SK-N-SH treated with all-trans-retinoic acid at 6 μM for 48 hours (cell line): ENCODE measurements around the gene IGSF5.
"Not testable (repeated sequence)": the region's sequence is repeated elsewhere in the genome, so short reads cannot be mapped to it uniquely, and the experiment has no call there.

ENCODE experiments used
- ATAC-seq: fragments of 200-7000 bp; cut with Tn5 transposase; 3 replicates; pipeline ENCODE4 v1.9.1; 2020; ENCODE audit warnings: mild to moderate bottlenecking, moderate library complexity
- ARNTL ChIP-seq: fragments of 450-650 bp; formaldehyde crosslinking; IDR thresholded peaks from 2 replicates; pipeline ENCODE4 v1.5.0; 2020; ENCODE audit warnings: low read depth, mild to moderate bottlenecking, moderate library complexity, borderline replicate concordance
- BACH2 ChIP-seq: fragments of 250-450 bp; sonication (Bioruptor Pico); IDR thresholded peaks from 2 replicates; pipeline ENCODE4 v1.9.0; 2021; ENCODE audit warnings: mild to moderate bottlenecking, borderline replicate concordance
- CSDC2 ChIP-seq: fragments of 250-450 bp; sonication (Bioruptor Pico); IDR thresholded peaks from 2 replicates; pipeline ENCODE4 v1.5.0; 2020; ENCODE audit warnings: mild to moderate bottlenecking, moderate library complexity
- ESRRG ChIP-seq: fragments of 250-450 bp; sonication (Bioruptor Pico); IDR thresholded peaks from 2 replicates; pipeline ENCODE4 v1.6.1; 2021; ENCODE audit warnings: mild to moderate bottlenecking
- ISL1 ChIP-seq: fragments of 250-450 bp; sonication (Bioruptor Pico); IDR thresholded peaks from 2 replicates; pipeline ENCODE4 v2.1.2; 2022; ENCODE audit warnings: mild to moderate bottlenecking, moderate library complexity
- OSR1 ChIP-seq: fragments of 250-450 bp; sonication (Bioruptor Pico); IDR thresholded peaks from 2 replicates; pipeline ENCODE4 v1.8.0; 2022; ENCODE audit warnings: moderate library complexity, mild to moderate bottlenecking, inconsistent platforms
- RARB ChIP-seq: fragments of 250-450 bp; sonication (Bioruptor Pico); IDR thresholded peaks from 2 replicates; pipeline ENCODE4 v1.8.0; 2021; ENCODE audit warnings: mild to moderate bottlenecking, moderate library complexity
- SNAI2 ChIP-seq: fragments of 250-450 bp; sonication (Bioruptor Pico); IDR thresholded peaks from 2 replicates; pipeline ENCODE4 v1.5.0; 2020; ENCODE audit warnings: mild to moderate bottlenecking, moderate library complexity
- TCF4 ChIP-seq: fragments of 250-450 bp; sonication (Bioruptor Pico); IDR thresholded peaks from 2 replicates; pipeline ENCODE4 v1.8.0; 2021; ENCODE audit warnings: mild to moderate bottlenecking, moderate library complexity, borderline replicate concordance
- TOX ChIP-seq: fragments of 250-450 bp; sonication (Bioruptor Pico); IDR thresholded peaks from 2 replicates; pipeline ENCODE4 v1.8.0; 2021; ENCODE audit warnings: mild to moderate bottlenecking, moderate library complexity, borderline replicate concordance
- ZC3H10 ChIP-seq: fragments of 250-450 bp; sonication (Bioruptor Pico); IDR thresholded peaks from 2 replicates; pipeline ENCODE4 v1.5.1; 2021; ENCODE audit warnings: mild to moderate bottlenecking, moderate library complexity
- ZFP3 ChIP-seq: fragments of 250-450 bp; sonication (Bioruptor Pico); IDR thresholded peaks from 2 replicates; pipeline ENCODE4 v1.5.0; 2020; ENCODE audit warnings: mild to moderate bottlenecking, moderate library complexity
- ZFP30 ChIP-seq: fragments of 450-650 bp; formaldehyde crosslinking; IDR thresholded peaks from 2 replicates; pipeline ENCODE4 v1.5.0; 2022; ENCODE audit warnings: mild to moderate bottlenecking, moderate library complexity
- ZNF565 ChIP-seq: fragments of 450-650 bp; formaldehyde crosslinking; conservative IDR thresholded peaks from 2 replicates; pipeline ENCODE4 v1.5.0; 2020; ENCODE audit warnings: low read depth, mild to moderate bottlenecking, moderate library complexity
- TF ChIP-seq, protein P1 (sequence below): fragments of 250-450 bp; sonication (Bioruptor Pico); IDR thresholded peaks from 2 replicates; pipeline ENCODE4 v1.8.0; 2021; ENCODE audit warnings: low read depth, mild to moderate bottlenecking, moderate library complexity, borderline replicate concordance
- TF ChIP-seq, protein P2 (sequence below): fragments of 250-450 bp; sonication (Bioruptor Pico); IDR thresholded peaks from 2 replicates; pipeline ENCODE4 v1.5.1; 2020; ENCODE audit warnings: low read depth, mild to moderate bottlenecking, moderate library complexity
- TF ChIP-seq, protein P3 (sequence below): fragments of 250-450 bp; sonication (Bioruptor Pico); IDR thresholded peaks from 2 replicates; pipeline ENCODE4 v1.5.1; 2021; ENCODE audit warnings: mild to moderate bottlenecking, moderate library complexity
- TF ChIP-seq, protein P4 (sequence below): fragments of 250-450 bp; sonication (Bioruptor Pico); IDR thresholded peaks from 2 replicates; pipeline ENCODE4 v1.8.0; 2020; ENCODE audit warnings: mild to moderate bottlenecking, moderate library complexity, borderline replicate concordance
- TF ChIP-seq, protein P5 (sequence below): fragments of 250-450 bp; sonication (Bioruptor Pico); IDR thresholded peaks from 2 replicates; pipeline ENCODE4 v1.5.0; 2020; ENCODE audit warnings: mild to moderate bottlenecking, moderate library complexity

The IGSF5 gene

DNA sequence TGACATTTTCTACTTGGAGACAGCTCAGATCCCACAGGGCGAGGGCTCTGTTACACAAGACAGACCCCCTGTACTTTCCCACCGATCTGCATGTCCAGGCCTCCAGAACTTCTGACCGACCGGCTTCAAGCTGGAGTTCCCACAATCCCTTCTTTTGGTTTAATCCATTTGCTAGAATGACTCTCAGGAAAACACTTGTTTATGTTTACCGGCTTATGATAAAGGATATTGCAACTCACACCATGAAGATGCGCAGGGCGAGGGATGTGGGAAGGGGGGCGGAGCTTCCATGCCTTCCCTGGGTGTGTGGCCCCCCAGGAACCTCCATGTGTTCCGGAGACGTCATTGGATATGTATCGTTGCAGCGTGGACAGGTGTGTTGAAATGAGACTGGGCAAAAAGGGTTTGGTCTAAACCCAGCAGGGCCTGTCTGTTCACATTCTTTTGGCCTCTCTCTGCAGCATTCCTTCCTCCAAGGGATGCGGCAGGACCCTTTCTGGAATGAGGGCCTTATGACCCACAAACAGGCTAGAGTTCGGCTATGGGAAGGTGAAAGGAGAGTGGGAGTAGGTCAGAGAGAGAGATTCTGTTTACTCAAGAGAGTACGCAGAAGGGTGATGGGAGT is 7.5 kb upstream of the IGSF5 start (continued):
- TF ChIP-seq, protein P1, sequence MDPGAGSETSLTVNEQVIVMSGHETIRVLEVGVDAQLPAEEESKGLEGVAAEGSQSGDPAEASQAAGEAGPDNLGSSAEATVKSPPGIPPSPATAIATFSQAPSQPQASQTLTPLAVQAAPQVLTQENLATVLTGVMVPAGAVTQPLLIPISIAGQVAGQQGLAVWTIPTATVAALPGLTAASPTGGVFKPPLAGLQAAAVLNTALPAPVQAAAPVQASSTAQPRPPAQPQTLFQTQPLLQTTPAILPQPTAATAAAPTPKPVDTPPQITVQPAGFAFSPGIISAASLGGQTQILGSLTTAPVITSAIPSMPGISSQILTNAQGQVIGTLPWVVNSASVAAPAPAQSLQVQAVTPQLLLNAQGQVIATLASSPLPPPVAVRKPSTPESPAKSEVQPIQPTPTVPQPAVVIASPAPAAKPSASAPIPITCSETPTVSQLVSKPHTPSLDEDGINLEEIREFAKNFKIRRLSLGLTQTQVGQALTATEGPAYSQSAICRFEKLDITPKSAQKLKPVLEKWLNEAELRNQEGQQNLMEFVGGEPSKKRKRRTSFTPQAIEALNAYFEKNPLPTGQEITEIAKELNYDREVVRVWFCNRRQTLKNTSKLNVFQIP (CRISPR knock-in tag), result no peak

DNA sequence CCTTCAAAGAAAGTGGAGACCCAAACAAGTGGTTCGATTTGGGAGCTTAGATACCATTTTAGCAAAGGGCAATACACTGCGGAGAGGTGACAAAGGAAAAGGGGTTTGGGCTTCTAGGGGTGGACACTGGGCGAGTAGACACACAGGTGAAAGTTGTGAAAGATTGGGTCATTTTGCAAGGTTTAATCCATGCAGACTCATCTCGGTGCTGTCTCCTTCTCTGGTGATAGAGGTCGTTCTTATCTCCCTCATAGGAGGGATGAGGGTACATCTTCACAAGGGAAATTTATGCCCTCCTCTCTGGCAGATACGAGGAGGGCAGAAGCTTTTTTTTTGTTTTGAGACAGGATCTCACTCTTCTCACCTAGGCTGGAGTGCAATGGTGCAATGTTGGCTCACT is 6.4 kb upstream of the IGSF5 start:
- ATAC-seq, result no peak

DNA sequence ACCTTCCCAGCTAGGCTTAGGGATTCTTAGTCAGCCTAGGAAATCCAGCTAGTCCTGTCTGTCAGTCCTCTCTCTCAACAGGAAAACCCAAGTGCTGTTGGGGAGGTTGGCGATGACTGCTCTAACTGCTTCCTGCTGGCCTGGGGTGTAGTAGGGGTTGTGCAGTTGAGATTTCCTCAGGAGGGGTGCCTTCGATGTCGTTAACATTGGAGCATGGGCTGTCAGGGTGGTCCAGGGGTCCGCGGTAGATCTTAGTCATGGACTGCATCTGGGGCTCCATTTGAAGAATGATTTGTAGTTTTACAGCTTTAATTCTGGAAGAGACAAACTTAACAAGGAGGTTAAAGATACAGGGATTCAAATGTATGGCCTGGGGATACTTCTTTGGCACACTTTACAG is 5.5 kb upstream of the IGSF5 start:
- not testable (repeated sequence) for ATAC-seq

More for the DNA sequence above, 6.4 kb upstream of the IGSF5 start:
- no peak for TF ChIP-seq SNAI2 (CRISPR knock-in tag)
- TF ChIP-seq, protein P1 (CRISPR knock-in tag), result no peak
- no peak for TF ChIP-seq TOX
- TF ChIP-seq ISL1 (CRISPR knock-in tag), result no peak
- no peak for TF ChIP-seq TCF4 (CRISPR knock-in tag)
- TF ChIP-seq, protein P2, sequence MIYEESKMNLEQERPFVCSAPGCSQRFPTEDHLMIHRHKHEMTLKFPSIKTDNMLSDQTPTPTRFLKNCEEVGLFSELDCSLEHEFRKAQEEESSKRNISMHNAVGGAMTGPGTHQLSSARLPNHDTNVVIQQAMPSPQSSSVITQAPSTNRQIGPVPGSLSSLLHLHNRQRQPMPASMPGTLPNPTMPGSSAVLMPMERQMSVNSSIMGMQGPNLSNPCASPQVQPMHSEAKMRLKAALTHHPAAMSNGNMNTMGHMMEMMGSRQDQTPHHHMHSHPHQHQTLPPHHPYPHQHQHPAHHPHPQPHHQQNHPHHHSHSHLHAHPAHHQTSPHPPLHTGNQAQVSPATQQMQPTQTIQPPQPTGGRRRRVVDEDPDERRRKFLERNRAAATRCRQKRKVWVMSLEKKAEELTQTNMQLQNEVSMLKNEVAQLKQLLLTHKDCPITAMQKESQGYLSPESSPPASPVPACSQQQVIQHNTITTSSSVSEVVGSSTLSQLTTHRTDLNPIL, result no peak
- no peak for TF ChIP-seq BACH2 (CRISPR knock-in tag)
- no peak for TF ChIP-seq ZFP30 (CRISPR knock-in tag)
- TF ChIP-seq CSDC2, result no peak
- no peak for TF ChIP-seq ESRRG (CRISPR knock-in tag)
- TF ChIP-seq ZFP3 (CRISPR knock-in tag), result no peak
- TF ChIP-seq, protein P3, sequence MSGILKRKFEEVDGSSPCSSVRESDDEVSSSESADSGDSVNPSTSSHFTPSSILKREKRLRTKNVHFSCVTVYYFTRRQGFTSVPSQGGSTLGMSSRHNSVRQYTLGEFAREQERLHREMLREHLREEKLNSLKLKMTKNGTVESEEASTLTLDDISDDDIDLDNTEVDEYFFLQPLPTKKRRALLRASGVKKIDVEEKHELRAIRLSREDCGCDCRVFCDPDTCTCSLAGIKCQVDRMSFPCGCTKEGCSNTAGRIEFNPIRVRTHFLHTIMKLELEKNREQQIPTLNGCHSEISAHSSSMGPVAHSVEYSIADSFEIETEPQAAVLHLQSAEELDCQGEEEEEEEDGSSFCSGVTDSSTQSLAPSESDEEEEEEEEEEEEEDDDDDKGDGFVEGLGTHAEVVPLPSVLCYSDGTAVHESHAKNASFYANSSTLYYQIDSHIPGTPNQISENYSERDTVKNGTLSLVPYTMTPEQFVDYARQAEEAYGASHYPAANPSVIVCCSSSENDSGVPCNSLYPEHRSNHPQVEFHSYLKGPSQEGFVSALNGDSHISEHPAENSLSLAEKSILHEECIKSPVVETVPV (CRISPR knock-in tag), result no peak
- no peak for TF ChIP-seq ARNTL (CRISPR knock-in tag)

DNA sequence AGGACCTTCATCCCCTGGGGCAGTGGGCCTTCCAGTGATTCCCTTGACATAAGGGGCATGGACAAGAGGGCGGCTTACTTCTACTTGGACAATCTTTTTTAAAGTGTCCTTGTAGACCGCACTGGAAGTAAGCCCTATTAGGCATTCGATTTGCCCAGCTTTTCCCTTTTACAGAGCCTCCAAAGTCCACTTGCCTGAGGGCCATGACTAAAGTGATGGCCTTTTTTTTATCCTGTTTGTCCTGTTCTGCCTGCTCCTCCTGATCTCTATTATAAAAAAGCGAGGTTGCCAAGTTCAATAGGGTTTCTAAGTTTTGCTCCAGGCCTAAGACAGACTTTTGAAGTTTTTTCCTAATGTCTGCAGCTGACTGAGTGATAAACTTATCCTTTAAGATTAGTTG is 2.4 kb upstream of the IGSF5 start:
- not testable (repeated sequence) for ATAC-seq

DNA sequence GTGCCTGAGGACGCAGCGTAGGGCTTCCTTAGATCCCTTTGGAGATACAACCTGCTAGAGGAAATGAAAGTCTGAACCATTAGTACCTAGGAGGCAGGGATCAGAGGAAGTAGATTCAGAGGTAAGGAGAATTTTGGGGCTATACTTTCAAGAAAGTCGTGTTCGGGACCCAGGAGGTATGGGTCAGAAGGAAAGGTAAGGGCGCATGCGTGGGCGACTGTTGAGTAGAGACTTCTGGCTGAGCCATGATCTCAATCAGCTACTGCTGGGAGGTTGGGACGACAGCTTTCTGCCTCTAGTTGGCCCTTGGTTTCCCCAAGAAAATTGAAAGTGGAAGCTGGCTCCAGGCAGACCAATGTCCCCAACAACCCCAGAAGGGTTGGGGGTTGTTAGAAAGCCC is 349 bp downstream of the IGSF5 start:
- ATAC-seq, result not testable (repeated sequence)

DNA sequence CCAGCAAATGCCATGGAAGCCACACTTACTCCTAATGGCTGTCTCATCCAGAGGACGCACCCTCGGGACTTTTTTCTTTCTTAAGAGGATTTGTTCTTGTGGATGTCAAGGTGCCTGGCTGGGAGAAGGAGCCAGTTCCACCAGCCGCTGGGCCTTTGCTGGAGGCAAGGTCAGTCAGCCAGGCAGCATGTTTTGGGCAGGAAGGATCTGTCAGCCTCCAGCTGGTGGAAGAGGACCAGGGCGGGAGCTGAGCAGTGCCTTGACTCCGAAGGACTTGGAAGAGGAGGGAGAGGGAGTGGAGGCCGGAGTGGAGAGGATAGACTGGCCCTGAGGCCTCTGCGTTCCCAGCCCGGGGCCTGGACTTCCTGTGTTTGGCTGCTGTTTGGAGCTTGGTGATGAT is 5.7 kb downstream of the IGSF5 start:
- no peak for ATAC-seq
- TF ChIP-seq ZFP3 (CRISPR knock-in tag) (no peak), TOX (no peak), ZC3H10 (CRISPR knock-in tag) (no peak), OSR1 (CRISPR knock-in tag) (no peak), RARB (no peak)

DNA sequence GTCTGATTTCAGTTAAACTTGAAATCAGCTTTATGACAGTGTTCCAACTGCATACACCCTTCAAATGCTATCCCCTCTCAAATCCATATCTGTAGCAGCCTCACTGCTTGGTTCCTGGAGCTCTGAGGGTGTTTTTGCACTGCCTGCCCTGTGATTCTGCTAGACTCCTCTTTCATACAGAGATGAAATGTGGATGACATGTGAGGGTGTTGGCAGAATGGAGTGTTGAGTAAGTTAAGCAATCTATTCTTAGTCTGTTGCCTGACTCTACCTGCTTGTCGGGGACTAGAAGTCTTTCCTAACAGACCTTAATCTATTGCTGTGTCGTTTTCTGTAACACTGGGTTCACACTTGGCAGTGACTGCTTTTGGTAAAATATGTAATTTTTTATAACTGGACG is 9.8 kb downstream of the IGSF5 start:
- ATAC-seq, result no peak
- TF ChIP-seq, protein P4, sequence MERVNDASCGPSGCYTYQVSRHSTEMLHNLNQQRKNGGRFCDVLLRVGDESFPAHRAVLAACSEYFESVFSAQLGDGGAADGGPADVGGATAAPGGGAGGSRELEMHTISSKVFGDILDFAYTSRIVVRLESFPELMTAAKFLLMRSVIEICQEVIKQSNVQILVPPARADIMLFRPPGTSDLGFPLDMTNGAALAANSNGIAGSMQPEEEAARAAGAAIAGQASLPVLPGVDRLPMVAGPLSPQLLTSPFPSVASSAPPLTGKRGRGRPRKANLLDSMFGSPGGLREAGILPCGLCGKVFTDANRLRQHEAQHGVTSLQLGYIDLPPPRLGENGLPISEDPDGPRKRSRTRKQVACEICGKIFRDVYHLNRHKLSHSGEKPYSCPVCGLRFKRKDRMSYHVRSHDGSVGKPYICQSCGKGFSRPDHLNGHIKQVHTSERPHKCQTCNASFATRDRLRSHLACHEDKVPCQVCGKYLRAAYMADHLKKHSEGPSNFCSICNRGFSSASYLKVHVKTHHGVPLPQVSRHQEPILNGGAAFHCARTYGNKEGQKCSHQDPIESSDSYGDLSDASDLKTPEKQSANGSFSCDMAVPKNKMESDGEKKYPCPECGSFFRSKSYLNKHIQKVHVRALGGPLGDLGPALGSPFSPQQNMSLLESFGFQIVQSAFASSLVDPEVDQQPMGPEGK, result no peak
- no peak for TF ChIP-seq ISL1 (CRISPR knock-in tag)
- no peak for TF ChIP-seq ESRRG (CRISPR knock-in tag)
- TF ChIP-seq, protein P3 (CRISPR knock-in tag), result no peak
- no peak for TF ChIP-seq RARB
- TF ChIP-seq TOX, result no peak
- TF ChIP-seq ZC3H10 (CRISPR knock-in tag), result no peak
- TF ChIP-seq ZNF565 (CRISPR knock-in tag), result no peak
- TF ChIP-seq, protein P5, sequence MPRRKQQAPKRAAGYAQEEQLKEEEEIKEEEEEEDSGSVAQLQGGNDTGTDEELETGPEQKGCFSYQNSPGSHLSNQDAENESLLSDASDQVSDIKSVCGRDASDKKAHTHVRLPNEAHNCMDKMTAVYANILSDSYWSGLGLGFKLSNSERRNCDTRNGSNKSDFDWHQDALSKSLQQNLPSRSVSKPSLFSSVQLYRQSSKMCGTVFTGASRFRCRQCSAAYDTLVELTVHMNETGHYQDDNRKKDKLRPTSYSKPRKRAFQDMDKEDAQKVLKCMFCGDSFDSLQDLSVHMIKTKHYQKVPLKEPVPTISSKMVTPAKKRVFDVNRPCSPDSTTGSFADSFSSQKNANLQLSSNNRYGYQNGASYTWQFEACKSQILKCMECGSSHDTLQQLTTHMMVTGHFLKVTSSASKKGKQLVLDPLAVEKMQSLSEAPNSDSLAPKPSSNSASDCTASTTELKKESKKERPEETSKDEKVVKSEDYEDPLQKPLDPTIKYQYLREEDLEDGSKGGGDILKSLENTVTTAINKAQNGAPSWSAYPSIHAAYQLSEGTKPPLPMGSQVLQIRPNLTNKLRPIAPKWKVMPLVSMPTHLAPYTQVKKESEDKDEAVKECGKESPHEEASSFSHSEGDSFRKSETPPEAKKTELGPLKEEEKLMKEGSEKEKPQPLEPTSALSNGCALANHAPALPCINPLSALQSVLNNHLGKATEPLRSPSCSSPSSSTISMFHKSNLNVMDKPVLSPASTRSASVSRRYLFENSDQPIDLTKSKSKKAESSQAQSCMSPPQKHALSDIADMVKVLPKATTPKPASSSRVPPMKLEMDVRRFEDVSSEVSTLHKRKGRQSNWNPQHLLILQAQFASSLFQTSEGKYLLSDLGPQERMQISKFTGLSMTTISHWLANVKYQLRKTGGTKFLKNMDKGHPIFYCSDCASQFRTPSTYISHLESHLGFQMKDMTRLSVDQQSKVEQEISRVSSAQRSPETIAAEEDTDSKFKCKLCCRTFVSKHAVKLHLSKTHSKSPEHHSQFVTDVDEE (CRISPR knock-in tag), result no peak
- TF ChIP-seq OSR1 (CRISPR knock-in tag), result no peak
